IMR-90 (cell line): ENCODE results near the gene ADGRL4. TPM values are rescaled to one million over a fixed set of nuclear protein-coding genes. Genes with fewer than 3 reads are reported as not detected.

ENCODE experiments used
- ATAC-seq: fragments of 200-7000 bp; cut with Tn5 transposase; 2 replicates; pipeline ENCODE4 v1.9.1; 2020; ENCODE audit warnings: low read depth, mild to moderate bottlenecking, moderate library complexity
- BruUV-seq: library from RNA; stranded (reverse); fragments of 400-500 nt; replicated peaks from 2 replicates; lab custom pipeline; 2021; lab: Mats Ljungman, UMichigan
- CTCF ChIA-PET: fragments of 300-600 bp; formaldehyde crosslinking; extraction: SDS; loops from one replicate; lab custom pipeline; 2021; ENCODE audit warnings: antibody characterized with exemption; lab: Yijun Ruan, JAX
- POLR2A ChIA-PET: fragments of 300-600 bp; sonication (Branson Sonifier 250); formaldehyde crosslinking; loops from one replicate; lab custom pipeline; 2022; ENCODE audit warnings: antibody characterized with exemption; ENCODE audit not compliant: unreplicated experiment; lab: Charles Lee
- DNase-seq: peaks from one replicate; pipeline ENCODE4 v3.0.0; 2013
- H2AFZ ChIP-seq: replicated peaks from 2 replicates; pipeline ENCODE3; 2013; ENCODE audit warnings: low read length, mild to moderate bottlenecking; ENCODE audit not compliant: poor library complexity
- H2AK5ac ChIP-seq: 2 replicates; pipeline ENCODE4 v1.6.1; 2013; ENCODE audit warnings: low read depth, low read length, inconsistent platforms
- H2AK9ac ChIP-seq: replicated peaks from 2 replicates; pipeline ENCODE3; 2013; ENCODE audit warnings: mild to moderate bottlenecking, low read depth, low read length, moderate library complexity; ENCODE audit not compliant: poor library complexity
- H2BK120ac ChIP-seq: 2 replicates; pipeline ENCODE4 v1.6.1; 2013; ENCODE audit warnings: low read depth, low read length, inconsistent platforms
- H2BK15ac ChIP-seq: 3 replicates; pipeline ENCODE4 v1.6.1; 2013; ENCODE audit warnings: low read depth, low read length, inconsistent platforms
- H2BK20ac ChIP-seq: 2 replicates; pipeline ENCODE4 v1.6.1; 2013; ENCODE audit warnings: low read depth, mild to moderate bottlenecking, inconsistent platforms, low read length, moderate library complexity
- H2BK5ac ChIP-seq: 2 replicates; pipeline ENCODE4 v1.6.1; 2013; ENCODE audit warnings: mild to moderate bottlenecking, low read depth, low read length, inconsistent platforms; ENCODE audit not compliant: poor library complexity, severe bottlenecking
- H3K14ac ChIP-seq: replicated peaks from 2 replicates; pipeline ENCODE4 v1.6.1; 2013; ENCODE audit warnings: low read depth, low read length, inconsistent platforms
- H3K18ac ChIP-seq: 2 replicates; pipeline ENCODE4 v1.6.1; 2013; ENCODE audit warnings: low read depth, low read length, control low read depth
- H3K23ac ChIP-seq: 2 replicates; pipeline ENCODE4 v1.6.1; 2013; ENCODE audit warnings: low read depth, low read length, inconsistent platforms
- H3K27ac ChIP-seq: 2 replicates; pipeline ENCODE4 v1.5.1; 2013; ENCODE audit warnings: mild to moderate bottlenecking, control low read depth, low read length; ENCODE audit not compliant: insufficient read depth
- H3K27me3 ChIP-seq: 2 replicates; pipeline ENCODE4 v1.6.1; 2013; ENCODE audit warnings: low read length; ENCODE audit not compliant: control insufficient read depth, insufficient read depth
- H3K36me3 ChIP-seq: 2 replicates; pipeline ENCODE4 v1.6.1; 2013; ENCODE audit warnings: low read length, mixed read lengths; ENCODE audit not compliant: control insufficient read depth, insufficient read depth
- H3K4ac ChIP-seq: 2 replicates; pipeline ENCODE4 v1.6.1; 2013; ENCODE audit warnings: low read depth, low read length, inconsistent platforms
- H3K4me1 ChIP-seq: 2 replicates; pipeline ENCODE4 v1.6.1; 2013; ENCODE audit warnings: low read length, mixed read lengths; ENCODE audit not compliant: control insufficient read depth, insufficient read depth
- H3K4me2 ChIP-seq: 2 replicates; pipeline ENCODE4 v1.6.1; 2013; ENCODE audit warnings: low read depth, mild to moderate bottlenecking, control low read depth, low read length, moderate library complexity
- H3K4me3 ChIP-seq: 2 replicates; pipeline ENCODE4 v1.5.1; 2013; ENCODE audit warnings: low read depth, mild to moderate bottlenecking, control low read depth, low read length, moderate library complexity; ENCODE audit not compliant: insufficient read depth
- H3K56ac ChIP-seq: 2 replicates; pipeline ENCODE4 v1.6.1; 2013; ENCODE audit warnings: low read length, inconsistent platforms; ENCODE audit not compliant: insufficient read depth; ENCODE audit errors: extremely low read depth
- H3K79me1 ChIP-seq, 2 experiments: 2 replicates each; pipeline ENCODE4 v1.6.1; 2013; ENCODE audit warnings: low read length in 2 of 2, inconsistent platforms in 1 of 2, low read depth in 1 of 2
- H3K9ac ChIP-seq: 2 replicates; pipeline ENCODE4 v1.6.1; 2013; ENCODE audit warnings: low read depth, low read length, control low read depth
- H3K9me1 ChIP-seq: 2 replicates; pipeline ENCODE4 v1.6.1; 2013; ENCODE audit warnings: low read length, inconsistent platforms; ENCODE audit not compliant: insufficient read depth
- H3K9me3 ChIP-seq: 2 replicates; pipeline ENCODE4 v1.6.1; 2013; ENCODE audit warnings: low read length; ENCODE audit not compliant: control insufficient read depth, insufficient read depth
- H4K20me1 ChIP-seq: 2 replicates; pipeline ENCODE4 v1.6.1; 2013; ENCODE audit warnings: low read length, inconsistent platforms; ENCODE audit not compliant: insufficient read depth
- H4K5ac ChIP-seq: 2 replicates; pipeline ENCODE4 v1.6.1; 2013; ENCODE audit warnings: mild to moderate bottlenecking, low read depth, low read length, control low read depth
- H4K8ac ChIP-seq, 2 experiments: 2 replicates each; pipeline ENCODE4 v1.6.1; 2013; ENCODE audit warnings: low read depth in 2 of 2, low read length in 2 of 2, control low read depth in 1 of 2, inconsistent platforms in 1 of 2
- H4K91ac ChIP-seq: 2 replicates; pipeline ENCODE4 v1.6.1; 2013; ENCODE audit warnings: low read depth, low read length, inconsistent platforms; ENCODE audit not compliant: insufficient read depth
- CTCF ChIP-seq: conservative IDR thresholded peaks from 2 replicates; pipeline ENCODE4 v1.5.1; 2012; ENCODE audit warnings: mild to moderate bottlenecking, low read depth, low read length, improper control_type of control experiment
- NFE2L2 ChIP-seq: fragments of 150-350 bp; IDR thresholded peaks from 2 replicates; pipeline ENCODE4 v1.6.1; 2016; ENCODE audit warnings: low read depth, mild to moderate bottlenecking, low read length
- RFX5 ChIP-seq: IDR thresholded peaks from 2 replicates; pipeline ENCODE4 v1.8.0; 2012; ENCODE audit warnings: low read depth, mild to moderate bottlenecking, low read length, moderate library complexity
- WGBS, 2 experiments: methylation state at CpG; one replicate each; pipeline versions ENCODE4 v1.1.5 to v1.1.7; 2013; ENCODE audit warnings: missing lambda C conversion rate in 2 of 2; ENCODE audit not compliant: insufficient read length in 1 of 2; ENCODE audit errors: extremely low coverage in 2 of 2; 5-methylcytosine and 5-hydroxymethylcytosine counted together
- dilution Hi-C: fragments of 300-500 bp; cut with HindIII; formaldehyde crosslinking; loops from one replicate; pipeline ENCODE4 v1.14.3; 2018; ENCODE audit warnings: low sequenced_read_pairs; ENCODE audit not compliant: unreplicated experiment
- in situ Hi-C: fragments of 300-500 bp; cut with MboI; formaldehyde crosslinking; loops from 3 replicates; pipeline ENCODE4 v1.14.3; 2019; ENCODE audit warnings: low sequenced_read_pairs, inconsistent platforms, mixed read lengths
- intact Hi-C: fragments of 100-400 bp; cut with micrococcal nuclease; formaldehyde crosslinking; loops from 2 replicates; pipeline ENCODE4 v1.10.0; 2022
- polyA plus RNA-seq, 3 experiments: library from polyadenylated mRNA; depleted of rRNA; stranded (reverse); fragments of >200 nt; gene quantifications; 2 replicates each; pipeline ENCODE4 v1.2.3, GENCODE V29; 2012; ENCODE audit warnings: low replicate concordance in 1 of 3
- total RNA-seq: library from RNA; depleted of rRNA; stranded (reverse); fragments of >200 nt; gene quantifications from 2 replicates; pipeline ENCODE4 v1.2.3, GENCODE V29; 2012

ADGRL4 gene
- total and polyA plus RNA-seq, 2 of the 4 experiments (the other 2 are of a cell fraction): 3.2 to 4.5 TPM

- Histone ChIP-seq H2AK5ac (peak overlapping the region; percentile 87; the same call in 1 of the 2 replicates), H3K9me3 (no peaks in the 10 kb centered on the region), H4K91ac (no peak overlapping the region; the same call in 1 of the 2 replicates), H3K79me1 (no peaks in the 10 kb centered on the region), H3K4me3 (no peak overlapping the region), H3K4me1 (peaks cover 4% of the 10 kb centered on the region), H4K20me1 (no peaks in the 10 kb centered on the region), H3K9ac (no peak overlapping the region), H4K8ac (no peak overlapping the region), H3K56ac (no peak overlapping the region), H3K4ac (peak overlapping the region; percentile 65), H3K36me3 (no peaks in the 10 kb centered on the region), H3K14ac (no peak overlapping the region), H2BK5ac (no peak overlapping the region), H3K23ac (no peak overlapping the region), H2BK15ac (no peak overlapping the region; the same call in 1 of the 3 replicates), H3K27me3 (no peaks in the 10 kb centered on the region), H2BK20ac (0 out of 2 replicates have a peak overlapping the region, but pooled peaks have one; percentile 59), H3K27ac (no peak overlapping the region), H2AFZ (peak overlapping the region; percentile 41), H3K9me1 (0 out of 2 replicates have a peak, but pooled peaks cover 6% of the 10 kb centered on the region), H3K4me2 (no peak overlapping the region), H2BK120ac (peak overlapping the region; percentile 46), H4K5ac (no peak overlapping the region), H3K18ac (no peak overlapping the region), H2AK9ac (no peak overlapping the region)
- no peak for TF ChIP-seq RFX5
- TF ChIP-seq CTCF: no peak
- no peak for TF ChIP-seq NFE2L2
- intact Hi-C loops (no loop called here), in situ Hi-C loops (no loop called here), dilution Hi-C loops (no loop called here)
- POLR2A ChIA-PET: no interaction called here
- BruUV-seq: no TSS peak
- DNase-seq (no peak), ATAC-seq (no peak)
- WGBS, 2 experiments: 81% methylated on average over 9 of the region's 18 CpGs; no CpG with 5 or more reads in 1 of the 2 experiments
- CTCF ChIA-PET: no interaction called here
Observed at GRCh38 chr1:79044974-79045650, 38.6 kb upstream of the ADGRL4 start.
